Transverse colon (tissue), 4 donors: ENCODE data around the gene RNU6-1. TPM values are rescaled to one million over a fixed set of nuclear protein-coding genes. Genes with fewer than 3 reads are reported as not detected.

Experiments
- DNase-seq: peaks from one replicate; pipeline ENCODE4 v3.0.0-alpha.2; 2019
- H3K27ac ChIP-seq, 4 donors: fragments of 200-600 bp; sonication (generic); 2 replicates each; pipeline ENCODE4 v1.5.1; 2016 to 2018; ENCODE audit warnings: inconsistent platforms in 4 of 4
- H3K27me3 ChIP-seq: fragments of 200-600 bp; sonication (generic); 2 replicates; pipeline ENCODE4 v1.5.1; 2017; ENCODE audit warnings: inconsistent platforms
- H3K36me3 ChIP-seq, 4 donors: fragments of 200-600 bp; sonication (generic); 2 replicates each; pipeline ENCODE4 v1.5.1; 2017 to 2019; ENCODE audit warnings: inconsistent platforms in 4 of 4
- H3K4me1 ChIP-seq, 4 donors: fragments of 200-600 bp; sonication (generic); 2 replicates each; pipeline ENCODE4 v1.5.1; 2017 to 2020; ENCODE audit warnings: inconsistent platforms in 4 of 4
- H3K4me3 ChIP-seq, 4 donors: fragments of 200-600 bp; sonication (generic); 1 replicate in 1 of 4; 2 replicates in 3 of 4; pipeline versions ENCODE4 v1.5.1 to v1.6.1; 2017 to 2019; ENCODE audit warnings: inconsistent platforms in 4 of 4
- H3K9me3 ChIP-seq, 2 donors: fragments of 200-600 bp; sonication (generic); 2 replicates each; pipeline ENCODE4 v1.5.1; 2017 to 2019; ENCODE audit warnings: inconsistent platforms in 2 of 2
- CTCF ChIP-seq, 5 experiments: fragments of 200-600 bp in 3 of 5; fragments of 450-650 bp in 2 of 5; sonication (generic) in 3 of 5; IDR thresholded peaks; 1 replicate in 2 of 5; 2 replicates in 3 of 5; pipeline ENCODE4 v1.5.1; 2016 to 2017; ENCODE audit warnings: antibody characterized with exemption in 5 of 5, inconsistent platforms in 3 of 5, mild to moderate bottlenecking in 2 of 5, moderate library complexity in 1 of 5
- EP300 ChIP-seq: sonication (generic); formaldehyde crosslinking; IDR thresholded peaks from one replicate; pipeline ENCODE4 v1.6.1; 2017; ENCODE audit warnings: antibody characterized with exemption, low read depth
- POLR2A ChIP-seq: fragments of 450-650 bp; IDR thresholded peaks from one replicate; pipeline ENCODE4 v1.6.1; 2016; ENCODE audit warnings: antibody characterized with exemption, mild to moderate bottlenecking, moderate library complexity
- POLR2AphosphoS5 ChIP-seq, 3 donors: sonication (generic); formaldehyde crosslinking; IDR thresholded peaks; one replicate each; pipeline ENCODE4 v1.6.1; 2016; ENCODE audit warnings: antibody characterized with exemption in 3 of 3
- WGBS, 2 donors: methylation state at CpG; one replicate each; pipeline ENCODE4 v1.1.5; 2018; ENCODE audit warnings: low coverage in 1 of 2; 5-methylcytosine and 5-hydroxymethylcytosine counted together
- in situ Hi-C, 4 donors: fragments of 200-750 bp; cut with MboI; loops; one replicate each; pipeline versions ENCODE4 v1.15.0 to v1.15.1; 2017; ENCODE audit warnings: low sequenced_read_pairs in 3 of 4, low pct_ligation_motif_present in 1 of 4, low pct_unique_long_range_greater_than_20kb in 1 of 4
- intact Hi-C: fragments of 100-400 bp; cut with DNase I; formaldehyde crosslinking; loops from one replicate; pipeline ENCODE4 v1.15.1; 2023; ENCODE audit warnings: low total_unique reads
- small RNA-seq, 4 donors: library from RNA; depleted of rRNA; stranded (forward); fragments of <200 nt; gene quantifications; one replicate each; pipeline ENCODE3, GENCODE V24; 2016
- total RNA-seq, 4 donors: library from RNA; depleted of rRNA; stranded (reverse); fragments of >200 nt; gene quantifications; one replicate each; pipeline ENCODE4 v1.1.0, GENCODE V29; 2016

Gene RNU6-1
- total RNA-seq, 4 donors from 2014 or later: not detected

- no peaks in the 10 kb centered on the region for H3K9me3 ChIP-seq
- no peak for DNase-seq
- no peak overlapping the region for H3K4me3 ChIP-seq
- in situ Hi-C loops: no loop called here
- H3K27ac ChIP-seq: no peak overlapping the region
- intact Hi-C loops: no loop called here
- 93 to 100% methylated on average over 3 of the region's 3 CpGs for WGBS, 2 donors
- TF ChIP-seq CTCF (IDR thresholded peaks at IDR 0.05) (no peak), POLR2A (no peak), EP300 (no peak), POLR2AphosphoS5 (IDR thresholded peaks at IDR 0.05) (no peak)
- H3K36me3 ChIP-seq: no peaks in the 10 kb centered on the region
- H3K27me3 ChIP-seq: no peaks in the 10 kb centered on the region
- no peaks in the 10 kb centered on the region for H3K4me1 ChIP-seq
Observed at GRCh38 chr15:67790610-67791319, 49.1 kb downstream of the RNU6-1 start.

Small RNA genes lying within 50 kb of the gene (small RNA-seq; reads per million reads assigned to genes)
- 0 reads per million in 4 donors for gene RNU6-1

Other genes starting within 250 kb of the RNU6-1 start
- gene SKOR1, start 14.5 kb downstream of the RNU6-1 start, total RNA-seq: under 1 TPM in 2 of 4 donors, not detected in 2; 0.27 to 0.79 TPM
- gene PIAS1, start 214.3 kb upstream of the RNU6-1 start, total RNA-seq: 100 to 1,000 TPM in 1 of 4 donors, 10 to 100 TPM in 3; 34.0 to 141 (median 55.4) TPM